ENCODE measurements around the gene PRICKLE3.

Gene PRICKLE3

DNA sequence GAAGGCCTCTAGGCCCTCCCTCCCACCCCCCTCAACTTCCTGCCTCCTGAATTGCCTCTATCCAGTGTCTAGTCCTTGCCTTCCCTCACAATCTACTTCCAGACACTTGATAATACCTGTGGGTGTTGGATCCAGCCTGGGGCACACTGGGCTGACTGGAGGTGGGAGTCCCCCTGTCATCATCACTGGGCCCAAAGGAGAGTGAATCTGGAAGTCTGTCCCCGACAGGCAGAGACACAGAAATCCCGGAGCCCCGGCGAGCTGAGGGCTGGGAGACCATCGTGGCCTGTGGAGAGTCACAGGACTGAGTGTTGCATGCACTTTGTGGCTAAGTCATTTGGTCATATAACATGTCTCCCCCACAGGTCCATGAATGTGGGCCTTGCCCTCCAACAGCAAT lies 22.2 kb upstream of the PRICKLE3 start:
- DNase-seq (ENCODE audit: low read depth in 2 of 2): no peak

DNA sequence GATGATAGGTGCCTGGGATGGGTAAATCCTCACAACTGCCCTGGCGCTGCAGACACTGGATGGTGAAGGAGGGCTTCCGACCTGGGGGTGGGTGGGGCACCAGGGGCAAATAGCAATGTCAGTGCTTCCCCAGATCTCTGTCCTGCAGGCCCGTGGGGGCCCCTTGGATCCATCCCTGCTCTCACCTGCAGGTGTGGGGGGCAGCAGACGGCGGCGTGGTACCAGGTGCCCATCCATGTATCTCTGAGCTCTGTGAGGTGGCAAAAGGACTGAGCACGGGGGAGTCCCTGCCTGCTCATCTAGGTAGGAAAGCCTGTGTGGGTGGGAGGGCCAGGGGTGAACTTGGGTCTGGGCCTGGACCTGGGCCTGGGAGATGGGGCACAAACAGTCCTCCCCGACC lies 20.4 kb upstream of the PRICKLE3 start:
- DNase-seq (ENCODE audit: low read depth in 2 of 2): no peak

DNA sequence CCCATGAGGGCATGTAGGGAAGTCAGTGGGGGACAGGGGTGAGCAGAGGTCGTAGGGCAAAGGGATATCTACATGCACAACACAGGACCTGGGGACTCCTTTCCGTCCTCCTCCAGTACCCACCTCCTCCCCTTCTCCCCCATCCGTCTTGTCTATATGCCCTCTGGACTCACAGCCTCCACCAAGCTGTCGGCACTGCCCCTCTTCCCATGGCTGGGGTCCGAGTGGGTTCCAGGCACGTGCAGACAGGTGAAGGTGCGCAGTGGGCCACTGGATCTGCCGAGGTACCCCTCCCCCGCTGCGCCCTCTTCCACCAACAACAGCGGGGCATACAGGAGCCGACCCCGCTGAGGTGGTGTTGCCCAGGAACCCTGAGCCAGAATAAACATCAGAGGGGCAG lies 19.3 kb upstream of the PRICKLE3 start:
- DNase-seq (ENCODE audit: low read depth in 2 of 2): no peak

DNA sequence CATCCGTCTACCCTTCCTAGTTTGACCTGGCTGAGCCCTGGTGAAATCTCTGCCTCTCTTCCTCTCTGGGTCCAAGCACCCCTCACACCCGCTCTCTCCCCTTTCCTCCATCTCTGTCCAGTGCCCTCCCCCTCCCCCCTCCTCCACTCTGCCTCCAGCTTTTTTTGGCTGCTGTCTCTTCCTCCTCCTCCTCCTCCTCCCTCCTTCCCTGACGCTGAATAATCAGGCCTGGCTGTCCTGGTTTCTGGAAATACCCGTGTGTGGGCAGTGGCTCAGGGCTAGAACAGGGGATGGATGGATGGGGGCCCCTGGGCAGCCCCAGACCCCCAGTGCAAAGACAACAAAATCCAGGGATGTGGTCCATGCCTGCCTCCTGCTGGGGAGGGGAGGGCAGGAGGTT lies 18.5 kb upstream of the PRICKLE3 start:
- no peak for DNase-seq (ENCODE audit: low read depth in 2 of 2)

DNA sequence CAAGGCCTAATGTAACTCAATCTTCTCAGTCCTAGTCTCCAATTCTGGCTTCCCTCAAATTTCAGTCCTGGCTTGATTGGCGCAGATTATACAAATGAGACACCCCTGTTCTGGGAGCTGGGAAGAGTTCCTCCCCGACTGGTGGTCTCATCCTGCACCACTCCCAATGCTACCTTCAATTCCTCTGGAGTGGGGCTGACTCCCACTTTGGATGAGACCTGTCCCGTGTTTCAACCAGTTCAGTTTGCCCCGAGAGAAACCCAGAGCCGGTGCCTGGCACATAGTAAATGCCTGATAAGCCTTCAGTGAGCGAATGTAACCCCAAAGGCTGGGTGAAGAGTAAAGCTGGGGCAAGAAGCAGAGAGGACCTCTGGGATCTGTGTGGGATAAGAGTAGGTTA lies 17.8 kb upstream of the PRICKLE3 start:
- no peak for DNase-seq (ENCODE audit: low read depth in 2 of 2)

DNA sequence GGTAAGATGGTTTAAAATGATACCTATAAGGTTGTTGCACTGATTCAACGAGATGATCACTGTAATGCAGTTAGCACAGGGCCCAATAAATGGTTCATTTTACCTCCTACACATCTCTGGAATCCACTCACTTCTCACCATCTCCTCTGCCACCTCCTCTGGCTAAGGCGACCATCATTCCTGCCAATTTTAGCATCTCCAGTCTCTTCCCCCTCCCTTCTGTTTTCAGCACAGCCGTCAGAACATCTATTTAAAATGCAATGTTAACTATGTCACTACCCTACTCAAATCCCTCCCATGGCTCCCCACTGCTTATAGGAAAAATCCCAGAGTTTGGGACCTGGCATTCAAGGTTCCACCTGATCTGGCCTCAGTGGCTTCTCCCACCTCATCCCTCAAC lies 17.4 kb upstream of the PRICKLE3 start:
- DNase-seq (ENCODE audit: low read depth in 2 of 2): no peak

DNA sequence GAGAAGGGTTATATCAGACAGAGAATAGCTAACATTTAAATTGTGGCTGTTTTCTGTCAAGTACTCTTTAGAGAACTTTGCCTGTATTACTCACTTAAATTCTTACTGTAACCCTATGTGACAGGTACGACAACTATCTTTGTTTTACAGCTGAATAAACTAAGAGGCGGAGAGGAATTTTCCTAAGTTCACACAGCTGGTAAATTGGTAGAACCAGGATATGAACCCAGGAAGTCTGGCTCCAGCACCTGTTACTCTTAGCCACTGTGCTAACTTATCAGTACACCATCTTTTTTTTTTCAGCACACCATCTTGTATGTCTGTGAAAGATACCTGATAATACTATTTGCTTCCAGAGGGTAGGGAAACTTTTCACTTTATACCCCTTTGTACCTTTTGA lies 15.8 kb upstream of the PRICKLE3 start:
- no peak for DNase-seq (ENCODE audit: low read depth in 2 of 2)

DNA sequence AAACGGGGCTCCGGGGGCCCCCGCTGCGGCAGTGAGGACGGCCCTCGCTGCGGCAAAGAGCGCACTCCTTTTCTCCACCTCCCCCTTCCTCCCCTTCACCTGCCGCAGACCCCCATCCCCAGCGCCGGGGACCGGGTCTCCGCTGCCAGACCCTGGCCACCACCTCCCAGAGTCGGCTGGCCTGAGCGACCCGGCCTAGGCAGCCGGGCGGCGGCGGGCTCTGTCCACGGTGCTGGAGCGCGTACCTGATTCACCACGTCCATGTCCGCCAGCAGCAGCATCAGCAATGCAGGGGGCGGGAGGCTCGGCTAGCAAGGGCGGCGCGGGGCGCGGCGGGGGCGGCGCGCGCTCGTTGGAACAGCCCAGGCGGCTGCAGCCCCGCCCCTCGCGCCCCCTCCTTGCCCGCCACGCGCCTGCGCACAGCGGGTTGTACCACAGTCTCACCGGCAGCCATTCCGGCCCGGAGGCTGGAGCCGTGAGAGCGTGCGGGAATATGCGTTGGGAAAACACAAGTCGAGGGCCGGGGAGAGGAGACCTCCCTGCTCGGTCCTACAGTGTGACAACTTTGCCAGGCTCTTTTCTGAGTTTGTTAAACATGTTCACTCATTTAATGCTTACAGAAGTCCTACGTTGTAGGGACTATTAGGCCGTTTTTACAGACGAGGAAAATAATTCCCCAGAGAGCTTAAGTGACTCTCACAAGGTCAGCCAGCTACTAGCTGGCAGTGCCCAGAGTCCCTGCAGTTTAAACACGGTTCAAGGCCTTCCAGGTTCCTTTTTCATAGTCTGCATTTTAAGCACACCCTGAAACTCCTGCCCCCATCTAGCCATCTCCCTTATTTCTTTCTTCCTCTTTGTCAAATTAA lies 14.0 kb upstream of the PRICKLE3 start, which contains the start of gene SYP:
Gene SYP (minus strand): TSS at position 288 of the 866 bp plus-strand sequence. CDS start 7 bp downstream, at position 281.
- peak; percentile 70 to 76 for DNase-seq (ENCODE audit: low read depth in 2 of 2)

DNA sequence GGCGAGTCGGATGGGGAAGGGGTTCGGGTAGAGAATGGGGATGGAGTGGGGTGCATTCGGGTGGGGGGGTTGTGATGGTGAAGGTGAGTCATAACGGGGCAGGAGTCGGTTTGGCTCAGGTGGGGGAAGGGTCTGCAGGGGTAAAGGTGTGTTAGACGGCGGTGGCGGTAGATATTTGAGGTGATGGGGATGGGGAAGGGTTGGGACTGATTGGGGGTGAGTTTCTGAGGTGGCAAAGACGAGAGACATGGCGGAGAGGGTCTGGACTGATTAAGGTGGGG lies 13.1 kb upstream of the PRICKLE3 start:
- no peak for DNase-seq (ENCODE audit: low read depth in 2 of 2)

DNA sequence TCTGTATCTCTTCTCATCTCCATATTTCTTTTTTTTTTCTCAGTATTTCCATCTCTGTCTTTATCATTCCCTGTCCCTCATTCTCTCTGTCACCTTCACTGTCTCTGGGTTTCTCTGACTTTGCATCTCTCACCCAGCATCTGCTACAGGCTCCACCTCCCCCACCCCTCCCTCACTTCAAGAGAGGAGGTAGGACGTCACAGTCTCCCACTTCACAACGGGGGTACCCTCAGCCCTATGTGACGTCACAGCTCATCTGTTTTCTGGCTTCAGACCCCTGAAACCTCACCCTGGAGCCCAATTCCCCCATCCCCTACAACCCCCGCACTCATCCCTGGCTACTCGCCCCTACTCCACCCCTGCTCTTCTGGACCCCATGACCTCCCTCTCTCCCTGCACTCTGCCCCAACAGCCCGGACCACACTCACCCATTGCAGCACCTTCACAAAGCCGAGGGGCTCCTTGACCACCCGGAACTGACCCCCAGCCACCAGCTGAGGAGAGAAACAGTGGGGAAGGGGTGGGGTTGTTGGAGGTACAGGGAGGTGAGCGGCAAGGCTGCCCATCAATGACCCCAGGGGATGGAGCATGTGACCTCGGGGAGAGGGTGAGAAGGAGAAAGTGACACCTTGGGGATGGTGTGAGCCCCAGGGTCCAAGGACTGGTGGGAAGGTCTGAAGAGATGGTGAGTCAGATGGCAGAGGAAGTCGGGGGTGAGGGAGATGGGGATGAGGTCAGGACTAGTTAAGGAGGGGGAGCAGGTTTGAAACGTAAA lies 12.6 kb upstream of the PRICKLE3 start:
- no peak for DNase-seq (ENCODE audit: low read depth in 2 of 2)

DNA sequence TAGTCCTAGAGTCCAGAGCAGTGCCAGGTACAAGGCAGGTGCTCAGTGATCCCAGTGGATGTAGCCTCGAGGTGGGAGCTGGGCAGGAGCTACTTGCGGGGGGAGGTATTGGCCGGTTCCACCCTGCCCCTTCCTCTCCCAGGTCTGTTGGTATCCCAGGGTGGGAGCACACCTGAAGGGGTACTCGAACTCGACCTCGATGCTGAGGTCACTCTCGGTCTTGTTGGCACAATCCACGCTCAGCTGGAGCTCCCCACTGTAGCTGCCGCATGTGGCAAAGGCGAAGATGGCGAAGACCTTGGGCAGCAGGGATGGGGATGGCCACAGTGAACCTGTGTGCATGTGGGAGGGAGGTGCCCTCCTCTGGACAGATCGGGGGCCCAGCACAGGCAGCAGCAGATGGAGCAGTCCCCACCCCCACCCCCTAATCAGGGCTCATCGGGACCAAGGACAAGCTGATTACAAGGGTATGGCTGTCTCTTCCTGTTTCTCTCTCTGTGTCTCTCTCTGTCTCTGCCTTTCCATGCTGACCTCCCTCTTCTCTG lies 11.4 kb upstream of the PRICKLE3 start:
- no peak for DNase-seq (ENCODE audit: low read depth in 2 of 2)

DNA sequence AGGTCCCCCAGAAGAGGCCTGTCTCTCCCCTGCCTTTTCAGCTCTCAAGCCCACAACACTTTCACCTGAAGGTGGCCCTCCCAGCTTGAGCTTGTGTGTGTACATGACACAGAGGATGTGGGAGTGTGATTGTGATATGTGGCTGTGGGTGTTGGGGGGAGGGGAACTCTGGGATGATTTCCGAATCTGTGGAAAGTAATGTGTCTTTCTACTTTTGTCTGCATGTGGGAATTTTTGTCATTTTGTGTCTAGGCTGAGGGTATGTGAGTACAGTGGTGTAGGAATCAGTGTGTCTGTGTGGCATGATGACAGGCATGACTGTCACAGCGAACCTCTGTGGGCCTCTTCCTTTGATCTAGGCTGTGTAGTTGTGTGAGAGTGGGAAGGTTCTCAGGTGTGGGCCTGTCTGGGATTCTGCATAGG lies 7.4 kb upstream of the PRICKLE3 start:
- DNase-seq (ENCODE audit: low read depth in 2 of 2): no peak

DNA sequence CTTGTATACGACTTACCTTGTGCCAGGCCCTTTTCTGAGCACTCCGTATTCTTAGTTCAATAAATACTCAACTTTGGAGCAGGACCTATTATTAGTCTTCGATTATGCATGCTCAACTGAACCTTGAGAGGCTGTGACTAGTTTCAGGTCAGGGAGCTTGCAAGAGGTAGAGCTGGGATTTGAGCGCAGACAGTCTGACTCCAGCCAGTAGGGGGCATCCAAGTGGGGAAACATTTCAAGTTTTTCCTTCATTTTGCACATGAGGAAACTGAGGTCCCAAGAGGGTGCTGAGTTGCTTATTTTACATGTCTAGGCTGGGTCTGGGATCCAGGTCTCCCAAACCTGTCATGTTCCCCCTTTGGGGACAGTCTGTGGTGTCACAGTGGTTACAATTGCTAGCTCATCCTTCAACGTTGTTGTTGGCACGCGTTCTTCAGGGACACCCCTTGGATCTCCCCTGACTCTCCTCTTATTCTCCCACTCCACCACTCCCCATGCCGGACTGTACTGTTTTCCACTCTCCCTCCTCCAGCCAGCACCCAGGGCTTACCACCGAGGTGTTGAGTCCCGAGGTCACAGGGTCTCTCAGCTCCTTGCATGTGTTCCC lies 6.7 kb upstream of the PRICKLE3 start:
- DNase-seq (ENCODE audit: low read depth in 2 of 2): no peak

DNA sequence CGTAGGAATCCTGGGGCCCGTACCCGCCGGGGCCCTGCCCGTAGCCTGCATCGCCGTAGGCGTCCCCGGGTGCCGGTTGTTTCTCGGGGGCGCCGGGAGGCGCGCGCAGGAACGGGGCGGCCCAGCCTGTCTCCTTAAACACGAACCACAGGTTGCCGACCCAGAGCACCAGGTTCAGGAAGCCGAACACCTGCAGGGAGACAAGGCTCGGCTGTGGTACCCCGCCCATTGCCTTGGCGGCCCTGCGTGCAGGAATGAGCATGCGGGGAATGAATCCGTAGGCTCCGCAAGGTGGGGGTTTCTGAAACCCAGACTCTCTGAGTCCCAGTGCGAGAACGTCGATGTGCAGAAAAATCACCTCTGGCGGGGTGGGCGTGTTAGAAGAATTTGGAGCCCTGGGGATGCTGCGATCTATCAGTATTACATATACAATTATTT lies 5.4 kb upstream of the PRICKLE3 start:
- no peak for DNase-seq (ENCODE audit: low read depth in 2 of 2)

DNA sequence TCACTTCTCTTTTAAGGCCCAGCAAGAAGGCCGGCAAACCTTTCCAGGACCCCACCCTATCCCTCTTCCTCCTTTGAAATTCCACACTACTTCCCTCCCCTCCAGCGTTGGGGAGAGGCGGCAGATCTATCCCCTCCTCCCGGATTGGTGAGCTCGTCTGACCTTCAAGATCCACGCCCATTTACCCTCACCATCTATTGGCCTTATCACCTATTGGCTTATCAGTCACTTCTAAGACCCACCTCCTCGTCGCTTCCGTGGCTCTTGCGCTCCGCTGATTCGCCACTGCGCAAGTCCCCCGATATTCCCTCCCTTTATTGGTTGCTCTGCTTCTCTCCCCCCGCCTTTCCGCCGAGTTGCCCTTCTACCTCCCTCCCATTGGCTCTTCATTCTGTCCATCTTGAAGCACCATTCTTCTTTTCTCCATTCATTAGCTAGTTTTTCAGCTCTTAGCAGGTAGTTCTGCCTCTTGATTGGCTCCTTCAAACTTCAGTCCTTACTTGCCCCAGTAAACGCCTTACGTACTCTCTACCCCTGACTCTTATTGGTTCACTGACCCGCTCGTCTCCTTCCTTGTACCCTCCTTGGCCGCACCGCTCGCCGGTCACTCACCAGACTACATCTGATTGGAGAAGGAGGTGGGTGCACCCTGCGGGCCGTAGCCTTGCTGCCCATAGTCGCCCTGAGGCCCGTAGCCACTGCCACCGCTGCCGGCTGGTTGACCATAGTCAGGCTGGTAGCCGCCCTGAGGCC lies 4.8 kb upstream of the PRICKLE3 start:
- peak in 1 of 2 donors; percentile 72 for DNase-seq (ENCODE audit: low read depth in 2 of 2)

DNA sequence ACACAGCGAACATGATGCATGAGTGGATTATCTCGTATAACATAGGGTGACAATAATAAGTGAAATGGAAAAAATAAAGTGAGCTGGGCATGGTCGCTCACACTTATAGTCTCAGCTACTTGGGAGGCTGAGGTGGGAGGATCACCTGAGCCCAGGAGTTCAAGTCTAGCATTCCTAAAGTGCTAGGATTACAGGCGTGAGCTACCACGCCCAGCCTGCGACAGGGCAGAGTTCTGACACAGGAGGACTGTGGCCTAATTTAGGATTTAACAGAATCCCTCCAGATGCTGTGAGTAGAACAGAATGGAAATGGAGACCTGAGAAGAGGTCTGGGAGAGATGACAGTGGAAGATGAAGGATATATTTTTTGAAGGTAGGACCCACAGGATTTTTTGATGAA lies 3.4 kb upstream of the PRICKLE3 start:
- no peak for DNase-seq (ENCODE audit: low read depth in 2 of 2)

DNA sequence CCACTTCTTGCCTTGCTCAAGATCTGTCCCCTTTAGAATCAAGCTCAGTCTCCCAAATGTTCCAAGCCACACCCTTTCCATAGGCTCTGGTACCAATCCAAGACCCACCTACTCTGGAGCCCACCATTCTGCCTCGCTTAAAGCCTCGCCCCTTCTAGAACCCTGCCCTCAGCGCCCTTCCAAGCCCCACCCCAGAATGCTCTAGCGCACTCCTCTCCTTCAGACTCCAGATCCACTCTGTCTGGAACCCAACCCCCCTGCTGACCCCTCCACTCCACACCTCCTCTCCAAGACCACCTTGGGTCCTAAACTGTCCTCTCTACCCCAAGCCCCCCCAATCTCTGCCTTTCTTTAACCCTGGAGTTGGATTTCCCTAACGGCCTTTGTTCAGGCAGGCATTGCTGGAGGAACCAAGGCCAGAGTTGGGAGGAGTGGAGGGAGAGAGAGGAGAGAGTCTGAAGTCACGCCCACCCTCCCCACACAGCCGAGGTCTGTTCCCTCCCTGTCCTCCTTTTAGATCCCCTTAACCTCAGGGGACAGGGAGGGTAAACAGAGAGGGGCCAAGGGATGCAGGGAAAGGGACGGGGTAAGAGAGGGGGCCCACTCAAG lies 2.4 kb upstream of the PRICKLE3 start:
- DNase-seq (ENCODE audit: low read depth in 2 of 2): no peak

DNA sequence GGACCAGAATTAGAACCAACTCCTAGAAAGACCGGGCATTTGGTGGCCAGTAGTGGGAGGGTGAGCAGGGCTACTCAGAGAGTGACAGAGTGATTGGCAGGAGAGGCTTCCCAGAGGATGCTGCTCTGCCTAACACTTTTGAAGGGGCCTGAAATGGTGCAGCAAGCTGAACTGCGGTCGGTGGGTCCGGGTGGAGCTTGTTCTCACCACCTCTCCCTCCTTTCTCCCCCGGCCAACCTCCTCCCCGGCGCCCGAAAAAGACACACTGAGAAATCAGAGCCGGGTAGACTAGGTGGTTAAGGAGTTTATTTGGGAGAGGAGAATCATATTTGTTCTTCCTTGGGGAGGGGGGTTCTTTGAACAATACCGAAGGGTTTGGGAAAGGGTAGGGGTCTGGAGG lies 1.4 kb upstream of the PRICKLE3 start:
- DNase-seq (ENCODE audit: low read depth in 2 of 2): no peak

DNA sequence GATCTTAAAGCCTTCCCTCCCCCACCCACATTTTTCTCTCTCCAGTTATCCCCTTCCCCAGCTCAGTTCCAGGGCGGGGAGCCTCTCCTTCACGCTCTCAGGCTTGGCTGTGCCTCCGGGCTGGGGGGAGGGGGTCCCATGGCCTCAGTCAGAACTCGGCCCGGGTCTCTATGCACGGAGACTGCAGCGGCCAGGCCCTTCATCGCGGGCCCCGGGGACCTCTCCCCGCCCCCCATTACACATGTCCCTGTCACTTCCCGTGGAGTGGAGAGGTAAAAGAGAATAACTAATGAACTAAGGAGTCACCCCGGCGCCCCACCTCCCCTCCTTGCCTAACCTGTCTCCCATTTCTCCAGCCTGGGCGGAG lies 838 bp upstream of the PRICKLE3 start:
- DNase-seq (ENCODE audit: low read depth in 2 of 2): no peak

DNA sequence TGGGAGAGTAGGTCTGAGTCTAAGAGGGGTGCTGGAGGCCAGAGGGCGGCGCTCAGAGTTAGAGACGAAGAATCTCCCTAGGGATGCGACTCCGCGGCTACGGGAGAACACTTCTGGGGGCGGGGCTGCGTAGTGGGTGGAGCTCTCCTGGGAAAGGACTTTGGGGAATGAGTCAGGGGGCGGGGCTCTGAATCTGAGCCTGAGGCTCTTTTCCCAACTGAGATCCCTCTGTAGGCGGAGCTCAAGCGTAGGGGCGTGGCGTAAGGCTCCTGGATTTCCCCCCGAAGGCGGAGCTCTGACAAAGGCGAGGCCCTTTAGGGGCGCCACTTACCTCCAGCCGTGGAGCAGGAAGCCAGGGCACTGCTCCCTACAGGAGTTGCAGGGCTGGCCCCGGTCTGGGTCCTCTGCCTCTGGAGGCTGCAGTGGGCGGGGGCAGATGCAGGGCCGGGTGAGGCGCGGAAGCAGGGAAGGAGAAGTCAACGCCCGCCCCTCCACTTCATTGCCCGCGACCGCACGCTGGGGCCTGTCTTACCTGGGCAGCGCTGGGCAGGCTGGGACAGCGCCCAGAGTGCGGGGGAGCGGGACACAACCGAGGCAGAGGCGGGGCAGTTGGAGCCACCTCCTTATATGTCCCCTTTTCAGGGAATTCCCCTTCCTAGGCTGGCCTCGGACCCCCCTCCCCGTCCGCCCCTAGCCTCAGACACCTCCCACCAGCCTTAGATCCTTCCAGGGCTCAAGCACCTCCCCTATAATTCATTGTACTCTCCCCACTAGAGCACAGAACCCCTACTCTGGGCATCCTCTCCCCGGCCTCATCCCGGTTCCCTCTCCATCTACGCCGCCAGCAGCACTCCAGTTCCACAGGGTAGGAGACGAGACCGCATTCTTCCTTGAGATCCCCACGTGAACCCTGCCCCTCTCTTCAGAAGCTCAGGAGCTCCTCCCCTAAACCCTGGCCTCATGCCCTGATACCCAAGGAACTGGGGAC lies 1.6 kb downstream of the PRICKLE3 start:
- DNase-seq (ENCODE audit: low read depth in 2 of 2): no peak

Measured in stimulated activated CD4-positive, alpha-beta T cell treated with anti-CD3 and anti-CD28 coated beads, Interleukin-1b, Interleukin-23, amount 100 ng/mL, for 1 hour (primary cell).